GM19035 (cell line): ENCODE measurements around the gene NANOS3.

ENCODE experiments used
- ATAC-seq: cut with Tn5 transposase; IDR thresholded peaks from one replicate; pipeline ENCODE4 v1.9.1; 2021; ENCODE audit not compliant: unreplicated experiment

NANOS3 gene

GRCh38 chr19:13876834-13877233, at the start of gene NANOS3:
NANOS3 (plus strand) TSS chr19:13877134; CDS start chr19:13877249, 115 bp downstream.
- ATAC-seq: no peak

- ATAC-seq: no peak
These were observed 49.3 kb upstream of the NANOS3 start for GRCh38 chr19:13827656-13828055.

GRCh38 chr19:13830114-13830740, 46.7 kb upstream of the NANOS3 start:
- no peak for ATAC-seq

- ATAC-seq: no peak
These were observed 46.0 kb upstream of the NANOS3 start for GRCh38 chr19:13830741-13831536.

- ATAC-seq: no peak
These were observed 45.1 kb upstream of the NANOS3 start for GRCh38 chr19:13831537-13832467.

GRCh38 chr19:13833330-13834243, 43.3 kb upstream of the NANOS3 start:
- ATAC-seq: peak; percentile 77

GRCh38 chr19:13834244-13835069, 42.5 kb upstream of the NANOS3 start:
- ATAC-seq: no peak

GRCh38 chr19:13835791-13836723, 40.9 kb upstream of the NANOS3 start:
- no peak for ATAC-seq

- no peak for ATAC-seq
These were observed 38.4 kb upstream of the NANOS3 start for GRCh38 chr19:13838435-13839129.

GRCh38 chr19:13839130-13839937, 37.6 kb upstream of the NANOS3 start:
- ATAC-seq: peak; percentile 43

- ATAC-seq: no peak
These were observed 37.0 kb upstream of the NANOS3 start for GRCh38 chr19:13839938-13840304.

- ATAC-seq: no peak
These were observed 36.4 kb upstream of the NANOS3 start for GRCh38 chr19:13840305-13841085.

- no peak for ATAC-seq
These were observed 35.6 kb upstream of the NANOS3 start for GRCh38 chr19:13841086-13841961.

- no peak for ATAC-seq
These were observed 35.0 kb upstream of the NANOS3 start for GRCh38 chr19:13841962-13842290.

GRCh38 chr19:13842291-13843103, 34.4 kb upstream of the NANOS3 start:
- ATAC-seq: no peak
